HepG2 (cell line): ENCODE results near the gene AADAT. TPM values are rescaled to one million over a fixed set of nuclear protein-coding genes. Genes with fewer than 3 reads are reported as not detected.

Experiments used
- ATF1 ChIP-seq: IDR thresholded peaks from 2 replicates; pipeline ENCODE4 v1.6.1; 2016; ENCODE audit warnings: mild to moderate bottlenecking, control low read depth
- CBX2 ChIP-seq, 2 experiments: fragments of 200-600 bp in 1 of 2; sonication (generic); formaldehyde crosslinking in 1 of 2; IDR thresholded peaks; 2 replicates each; pipeline versions ENCODE4 v1.7.0 to v1.8.1; 2018 to 2022; ENCODE audit warnings: low read depth in 2 of 2, low read length in 1 of 2, mild to moderate bottlenecking in 1 of 2, missing genetic modification reagents in 1 of 2
- FOXA3 ChIP-seq: IDR thresholded peaks from 2 replicates; pipeline ENCODE4 v1.6.1; 2016; ENCODE audit warnings: missing genetic modification reagents, missing compliant biosample characterization
- IKZF5 ChIP-seq: IDR thresholded peaks from 2 replicates; pipeline ENCODE4 v1.6.1; 2018; ENCODE audit warnings: missing genetic modification reagents, mild to moderate bottlenecking, missing compliant biosample characterization
- NCOA2 ChIP-seq: sonication (generic); formaldehyde crosslinking; IDR thresholded peaks from 2 replicates; pipeline ENCODE4 v1.8.0; 2022; ENCODE audit warnings: inconsistent platforms
- NCOR1 ChIP-seq: fragments of 200-600 bp; sonication (generic); IDR thresholded peaks from 2 replicates; pipeline ENCODE4 v1.7.0; 2017; ENCODE audit warnings: antibody characterized with exemption, low read length, borderline replicate concordance
- POLR2AphosphoS2 ChIP-seq: IDR thresholded peaks from 2 replicates; pipeline ENCODE4 v1.6.1; 2011; ENCODE audit warnings: low read depth, low read length, improper control_type of control experiment
- SKIL ChIP-seq: sonication (generic); formaldehyde crosslinking; IDR thresholded peaks from 2 replicates; pipeline ENCODE4 v1.8.0; 2022; ENCODE audit warnings: missing genetic modification reagents, mild to moderate bottlenecking, moderate library complexity, borderline replicate concordance
- ZFP36L2 ChIP-seq: sonication (generic); formaldehyde crosslinking; IDR thresholded peaks from 2 replicates; pipeline ENCODE4 v1.4.0; 2020; ENCODE audit warnings: missing genetic modification reagents
- ZFX ChIP-seq: sonication (generic); formaldehyde crosslinking; IDR thresholded peaks from 2 replicates; pipeline ENCODE4 v1.4.0; 2020; ENCODE audit warnings: mild to moderate bottlenecking, low read depth, missing genetic modification reagents, moderate library complexity
- ZHX1 ChIP-seq: sonication (generic); formaldehyde crosslinking; IDR thresholded peaks from 2 replicates; pipeline ENCODE4 v1.8.1; 2022; ENCODE audit warnings: low read depth, mild to moderate bottlenecking, missing genetic modification reagents
- ZNF207 ChIP-seq: fragments of 450-650 bp; IDR thresholded peaks from 2 replicates; pipeline ENCODE4 v1.6.1; 2016; ENCODE audit warnings: antibody characterized with exemption, borderline replicate concordance
- ZNF275 ChIP-seq: sonication (generic); formaldehyde crosslinking; IDR thresholded peaks from 2 replicates; pipeline ENCODE4 v1.8.0; 2022; ENCODE audit warnings: missing genetic modification reagents, mild to moderate bottlenecking, inconsistent platforms, borderline replicate concordance
- ZNF280B ChIP-seq: sonication (generic); formaldehyde crosslinking; IDR thresholded peaks from 2 replicates; pipeline ENCODE4 v1.5.0; 2020; ENCODE audit warnings: missing genetic modification reagents, mild to moderate bottlenecking, borderline replicate concordance
- ZNF335 ChIP-seq: sonication (generic); formaldehyde crosslinking; IDR thresholded peaks from 2 replicates; pipeline ENCODE4 v1.4.0; 2020; ENCODE audit warnings: missing genetic modification reagents
- ZNF576 ChIP-seq: sonication (generic); formaldehyde crosslinking; IDR thresholded peaks from 2 replicates; pipeline ENCODE4 v1.4.0; 2020; ENCODE audit warnings: mild to moderate bottlenecking, missing genetic modification reagents
- ZNF674 ChIP-seq: sonication (generic); formaldehyde crosslinking; IDR thresholded peaks from 2 replicates; pipeline ENCODE4 v1.5.0; 2020; ENCODE audit warnings: low read depth, mild to moderate bottlenecking, missing genetic modification reagents
- ZNF768 ChIP-seq: sonication (generic); formaldehyde crosslinking; IDR thresholded peaks from 2 replicates; pipeline ENCODE4 v1.4.0; 2020; ENCODE audit warnings: missing genetic modification reagents
- ZNF772 ChIP-seq: sonication (generic); formaldehyde crosslinking; IDR thresholded peaks from 2 replicates; pipeline ENCODE4 v1.5.0; 2020; ENCODE audit warnings: mild to moderate bottlenecking, missing genetic modification reagents
- polyA plus RNA-seq, 8 experiments: library from polyadenylated mRNA; depleted of rRNA in 3 of 8; stranded (reverse) in 7 of 8; unstranded in 1 of 8; fragments of >200 nt; fragmentation: Illumina TruSeq in 4 of 8; extraction: Trizol in 4 of 8; gene quantifications; 2 replicates each; pipeline versions ENCODE4 v1.2.1 to v1.2.3, GENCODE V29; 2011 to 2016; ENCODE audit warnings: low read depth in 4 of 8, missing spikeins in 1 of 8, mixed read lengths in 1 of 8; ENCODE audit not compliant: insufficient read depth in 1 of 8
- total RNA-seq, 5 experiments: library from RNA; depleted of rRNA; stranded (reverse); fragments of >200 nt; fragmentation: Illumina TruSeq; extraction: Trizol; gene quantifications; 2 replicates each; pipeline ENCODE4 v1.2.3, GENCODE V29; 2016; ENCODE audit warnings: low read depth in 1 of 5

The AADAT gene
- total and polyA plus RNA-seq, 2 of the 13 experiments (the other 11 are each of a cell fraction or from before 2014, with no cell fraction given), result 6.1 to 9.1 TPM

GRCh38 chr4:170027181-170027829, 62.5 kb downstream of the AADAT start (continued):
- TF ChIP-seq ZNF280B (peak; percentile 98), ATF1 (no peak), ZHX1 (CRISPR knock-in tag) (peak; percentile 91), ZNF207 (no peak), ZNF674 (no peak), POLR2AphosphoS2 (no peak), FOXA3 (CRISPR knock-in tag) (no peak), ZNF768 (CRISPR knock-in tag) (peak; percentile 72), SKIL (0 out of 2 replicates have a peak, but pooled peaks have one; percentile 7), CBX2 (IDR thresholded peaks at IDR 0.05; ENCODE audit: low read depth, low read length) (no peak; the same call in 1 of the 2 replicates), CBX2 (CRISPR knock-in tag; IDR thresholded peaks at IDR 0.05; ENCODE audit: low read depth) (no peak; the same call in 1 of the 2 replicates), ZNF576 (0 out of 2 replicates have a peak, but pooled peaks have one; percentile 65), ZNF772 (CRISPR knock-in tag) (peak; percentile 78), IKZF5 (CRISPR knock-in tag) (peak; percentile 63; the same call in 1 of the 2 replicates), ZFX (CRISPR knock-in tag) (peak; percentile 11; the same call in 1 of the 2 replicates), ZNF275 (CRISPR knock-in tag) (peak; percentile 45; the same call in 1 of the 2 replicates), NCOA2 (CRISPR knock-in tag) (peak; percentile 35; the same call in 1 of the 2 replicates), ZFP36L2 (CRISPR knock-in tag) (no peak), NCOR1 (no peak), ZNF335 (CRISPR knock-in tag) (0 out of 2 replicates have a peak, but pooled peaks have one; percentile 49)
